BJ (cell line): ENCODE results near the gene TSPAN5. TPM values are rescaled to one million over a fixed set of nuclear protein-coding genes. Genes with fewer than 3 reads are reported as not detected.

ENCODE experiments used
- CTCF ChIA-PET: fragments of 350-600 bp; formaldehyde crosslinking; extraction: SDS; loops from one replicate; lab custom pipeline; 2021; ENCODE audit warnings: antibody characterized with exemption, inconsistent platforms; lab: Yijun Ruan, JAX
- POLR2A ChIA-PET: fragments of 300-600 bp; sonication (Branson Sonifier 250); formaldehyde crosslinking; extraction: SDS; loops from one replicate; lab custom pipeline; 2021; ENCODE audit warnings: antibody characterized with exemption; lab: Charles Lee
- DNase-seq: peaks from one replicate; pipeline ENCODE4 v3.0.0-alpha.2; 2011; ENCODE audit warnings: low read depth
- H3K27me3 ChIP-seq: 2 replicates; pipeline ENCODE4 v1.6.0; 2011; ENCODE audit warnings: low read length; ENCODE audit not compliant: control insufficient read depth, insufficient read depth
- H3K36me3 ChIP-seq: 2 replicates; pipeline ENCODE4 v1.5.1; 2011; ENCODE audit warnings: low read length; ENCODE audit not compliant: control insufficient read depth, insufficient read depth
- H3K4me3 ChIP-seq: 2 replicates; pipeline ENCODE4 v1.5.1; 2011; ENCODE audit warnings: low read depth, mild to moderate bottlenecking, control low read depth, low read length
- CTCF ChIP-seq: IDR thresholded peaks from 2 replicates; pipeline ENCODE4 v1.5.1; 2011; ENCODE audit warnings: low read depth, mild to moderate bottlenecking, control low read depth, inconsistent platforms, low read length, moderate library complexity; ENCODE audit not compliant: insufficient read depth
- polyA plus RNA-seq: library from polyadenylated mRNA; depleted of rRNA; stranded (reverse); fragments of >200 nt; gene quantifications from 2 replicates; pipeline ENCODE4 v1.2.3, GENCODE V29; 2011

The TSPAN5 gene
- polyA plus RNA-seq, 1 experiment: 74.5 TPM

- DNase-seq: no peak
These were observed 26.2 kb downstream of the TSPAN5 start for GRCh38 chr4:98632258-98632657.

GRCh38 chr4:98631506-98631905 lies 26.9 kb downstream of the TSPAN5 start:
- POLR2A ChIA-PET: no interaction called here
- no peaks in the 10 kb centered on the region for H3K36me3 ChIP-seq
- H3K27me3 ChIP-seq: no peaks in the 10 kb centered on the region
- no peak for DNase-seq
- no peak for TF ChIP-seq CTCF
- no peak overlapping the region for H3K4me3 ChIP-seq
- CTCF ChIA-PET: no interaction called here

More at GRCh38 chr4:98632258-98632657, 26.2 kb downstream of the TSPAN5 start:
- POLR2A ChIA-PET: no interaction called here
- no peaks in the 10 kb centered on the region for H3K36me3 ChIP-seq
- no peak overlapping the region for H3K4me3 ChIP-seq
- H3K27me3 ChIP-seq: no peaks in the 10 kb centered on the region
- CTCF ChIA-PET: no interaction called here
- TF ChIP-seq CTCF: no peak

- no peak for DNase-seq
- TF ChIP-seq CTCF: peak; percentile 17; the same call in 1 of the 2 replicates
- CTCF ChIA-PET: interaction anchor here (0.8 to 1.5 kb wide), 3 partner anchors 9 to 1940 kb away, joined by 3 to 4 read pairs (median 3); no protein-coding TSS in a partner anchor
- no peaks in the 10 kb centered on the region for H3K27me3 ChIP-seq
- no peaks in the 10 kb centered on the region for H3K36me3 ChIP-seq
- POLR2A ChIA-PET: no interaction called here
- H3K4me3 ChIP-seq: no peak overlapping the region
These were observed 27.5 kb downstream of the TSPAN5 start for GRCh38 chr4:98630737-98631454.

- peak; percentile 70 for DNase-seq
- ChIA-PET CTCF (interaction anchor here (0.9 to 1.9 kb wide), 4 partner anchors 9 to 160 kb away, joined by 3 to 9 read pairs (median 4); no protein-coding TSS in a partner anchor), POLR2A (no interaction called here)
- H3K27me3 ChIP-seq: no peaks in the 10 kb centered on the region
- TF ChIP-seq CTCF: no peak
- no peak overlapping the region for H3K4me3 ChIP-seq
- no peaks in the 10 kb centered on the region for H3K36me3 ChIP-seq
These were observed 30.7 kb downstream of the TSPAN5 start for GRCh38 chr4:98627531-98628257.

GRCh38 chr4:98626350-98626749 lies 32.1 kb downstream of the TSPAN5 start:
- H3K4me3 ChIP-seq: no peak overlapping the region
- H3K36me3 ChIP-seq: no peaks in the 10 kb centered on the region
- POLR2A ChIA-PET: no interaction called here
- CTCF ChIA-PET: interaction anchor here (1.9 kb wide), 1 partner anchor 159 kb away, joined by 9 read pairs; no protein-coding TSS in a partner anchor
- no peak for TF ChIP-seq CTCF
- no peaks in the 10 kb centered on the region for H3K27me3 ChIP-seq
- DNase-seq: peak; percentile 60
